H1 (cell line): ENCODE measurements around the gene STK32A. TPM values are rescaled to one million over a fixed set of nuclear protein-coding genes. Genes with fewer than 3 reads are reported as not detected.

Source experiments
- CEBPB ChIP-seq: IDR thresholded peaks from 2 replicates; pipeline ENCODE4 v1.6.1; 2012; ENCODE audit warnings: low read depth, low read length
- CHD7 ChIP-seq: fragments of 300-600 bp; sonication (generic); IDR thresholded peaks from 2 replicates; pipeline ENCODE4 v1.7.1; 2012; ENCODE audit warnings: low read length, moderate library complexity, mild to moderate bottlenecking, inconsistent platforms; ENCODE audit not compliant: insufficient replicate concordance
- HDAC2 ChIP-seq, 2 experiments: fragments of 300-600 bp in 1 of 2; sonication (generic) in 1 of 2; IDR thresholded peaks; 2 replicates each; pipeline ENCODE4 v1.6.1; 2011 to 2012; ENCODE audit warnings: low read depth in 2 of 2, low read length in 2 of 2, mild to moderate bottlenecking in 2 of 2, moderate library complexity in 2 of 2, borderline replicate concordance in 1 of 2, inconsistent platforms in 1 of 2
- MAFK ChIP-seq: IDR thresholded peaks from 2 replicates; pipeline ENCODE4 v1.6.1; 2012; ENCODE audit warnings: low read depth, mild to moderate bottlenecking, improper control_type of control experiment, low read length
- RAD21 ChIP-seq, 2 experiments: IDR thresholded peaks in 1 of 2; conservative IDR thresholded peaks in 1 of 2; 2 replicates each; pipeline ENCODE4 v1.6.1; 2011; ENCODE audit warnings: low read depth in 2 of 2, low read length in 2 of 2, improper control_type of control experiment in 1 of 2, inconsistent platforms in 1 of 2, mild to moderate bottlenecking in 1 of 2, moderate library complexity in 1 of 2
- RNF2 ChIP-seq: fragments of 200-900, 300-1000 bp; sonication (generic); IDR thresholded peaks from 2 replicates; pipeline ENCODE4 v1.7.1; 2016; ENCODE audit warnings: borderline replicate concordance, low read depth, mild to moderate bottlenecking, antibody characterized with exemption, low read length; ENCODE audit not compliant: poor library complexity, severe bottlenecking; ENCODE audit errors: missing control alignments
- polyA plus RNA-seq, 7 experiments: library from polyadenylated mRNA; depleted of rRNA in 3 of 7; stranded (reverse) in 5 of 7; unstranded in 2 of 7; fragments of >200 nt in 5 of 7; fragments of 200-250 nt in 2 of 7; gene quantifications; 1 replicate in 5 of 7; 2 replicates in 1 of 7; 4 replicates in 1 of 7; pipeline versions ENCODE4 v1.2.1 to v1.2.3, GENCODE V29; 2011 to 2013; ENCODE audit warnings: missing spikeins in 2 of 7, mixed read lengths in 2 of 7
- total RNA-seq: library from RNA; stranded (reverse); fragmentation: NEBNext Ultra II Directional; extraction: Animal tissue kit (Norgen Biotek cat#: 25700); gene quantifications from 2 replicates; pipeline ENCODE4 v1.2.1, GENCODE V29; 2021
- TF ChIP-seq, protein P1 (sequence below): IDR thresholded peaks from 2 replicates; pipeline ENCODE4 v1.6.1; 2012; ENCODE audit warnings: inconsistent platforms

STK32A gene
- total and polyA plus RNA-seq, 2 of the 8 experiments (the other 6 are each of a cell fraction or from before 2014, with no cell fraction given) = 1.3 to 2.5 TPM

DNA sequence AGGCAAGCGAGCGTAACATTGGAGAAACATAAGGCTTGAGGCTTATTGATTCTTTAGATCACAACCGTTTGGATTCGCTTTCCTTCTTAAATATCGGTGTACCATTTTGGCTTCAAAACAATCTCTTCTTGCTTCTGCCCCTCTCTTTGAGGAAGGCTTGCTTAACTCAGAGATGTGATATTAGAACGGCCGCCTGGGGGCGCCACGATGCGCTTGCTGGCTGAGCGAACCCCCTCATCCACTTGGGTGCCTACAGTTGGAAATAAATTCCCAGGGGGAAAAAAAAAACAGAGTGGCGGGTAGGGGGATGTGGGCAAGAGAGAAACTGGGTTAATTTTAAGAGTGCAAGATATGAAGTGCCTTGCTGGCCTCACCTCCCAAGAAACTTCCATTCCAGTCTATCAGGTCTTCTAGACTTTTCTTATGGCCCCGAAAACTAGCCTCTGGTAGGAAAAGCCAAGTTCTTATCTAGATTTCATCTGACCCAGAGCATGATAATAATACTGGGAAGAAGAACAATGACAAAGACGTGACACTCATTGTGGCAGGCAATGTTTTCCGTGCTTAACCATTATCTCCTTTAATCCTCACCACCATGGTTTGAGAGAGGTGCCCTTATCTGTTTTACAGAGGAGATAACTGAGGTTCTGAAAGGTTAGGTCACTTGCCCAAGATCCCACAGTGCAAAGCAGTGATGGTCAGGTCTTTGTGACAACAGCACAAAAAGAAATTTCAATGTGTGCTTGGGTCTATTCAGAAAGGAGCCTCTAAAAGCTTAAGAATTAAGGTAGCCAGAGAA, 159.2 kb downstream of the STK32A start (continued):
- TF ChIP-seq MAFK (no peak), HDAC2 (IDR thresholded peaks at IDR 0.05; ENCODE audit: borderline replicate concordance in 1 of 2, low read depth in 2 of 2, low read length in 2 of 2) (no peak), CEBPB (0 out of 2 replicates have a peak, but pooled peaks have one; percentile 22), CHD7 (no peak), RNF2 (no peak), RAD21 (IDR thresholded peaks at IDR 0.05 in 1 of 2, conservative IDR thresholded peaks at IDR 0.05 in 1 of 2; ENCODE audit: low read depth in 2 of 2, low read length in 2 of 2) (peak; percentile 43 to 54; a peak in 3 of 4 replicates)
- TF ChIP-seq, protein P1, sequence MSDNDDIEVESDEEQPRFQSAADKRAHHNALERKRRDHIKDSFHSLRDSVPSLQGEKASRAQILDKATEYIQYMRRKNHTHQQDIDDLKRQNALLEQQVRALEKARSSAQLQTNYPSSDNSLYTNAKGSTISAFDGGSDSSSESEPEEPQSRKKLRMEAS = no peak
